DOHH2 (cell line): ENCODE measurements around the gene RAB3GAP1.

Experiments
- H3F3A ChIP-seq: fragments of 200-600 bp; sonication (generic), shearing (Covaris generic); 2 replicates; pipeline ENCODE4 v1.6.0; 2016; ENCODE audit warnings: antibody characterized with exemption, mild to moderate bottlenecking; ENCODE audit not compliant: control insufficient read depth, insufficient read depth
- H3K27ac ChIP-seq: fragments of 200-600 bp; sonication (generic); 2 replicates; pipeline ENCODE4 v1.5.1; 2014; ENCODE audit warnings: low read depth, mild to moderate bottlenecking, low read length, moderate library complexity
- H3K27me3 ChIP-seq: fragments of 200-600 bp; sonication (generic); 2 replicates; pipeline ENCODE4 v1.6.1; 2014; ENCODE audit warnings: mild to moderate bottlenecking, low read length, mixed read lengths; ENCODE audit not compliant: control insufficient read depth
- H3K36me3 ChIP-seq: fragments of 200-600 bp; sonication (generic); 2 replicates; pipeline ENCODE4 v1.6.1; 2014; ENCODE audit warnings: mild to moderate bottlenecking, low read length, moderate library complexity, mixed read lengths; ENCODE audit not compliant: control insufficient read depth
- H3K4me1 ChIP-seq: fragments of 200-600 bp; sonication (generic); 2 replicates; pipeline ENCODE4 v1.6.1; 2014; ENCODE audit warnings: mild to moderate bottlenecking, low read length, mixed read lengths; ENCODE audit not compliant: control insufficient read depth
- H3K4me2 ChIP-seq: fragments of 200-600 bp; sonication (generic); 2 replicates; pipeline ENCODE4 v1.6.0; 2014; ENCODE audit warnings: mild to moderate bottlenecking, low read length, moderate library complexity
- H3K4me3 ChIP-seq: fragments of 200-600 bp; sonication (generic); 2 replicates; pipeline ENCODE4 v1.5.1; 2014; ENCODE audit warnings: mild to moderate bottlenecking, low read length, mixed read lengths
- H3K79me2 ChIP-seq: fragments of 200-600 bp; sonication (generic); 2 replicates; pipeline ENCODE4 v1.6.1; 2014; ENCODE audit warnings: mild to moderate bottlenecking, low read length, mixed read lengths; ENCODE audit not compliant: control insufficient read depth
- H3K9me2 ChIP-seq: fragments of 200-600 bp; sonication (generic); replicated peaks from 2 replicates; pipeline ENCODE4 v1.6.1; 2014; ENCODE audit warnings: mild to moderate bottlenecking, low read length, mixed read lengths; ENCODE audit not compliant: control insufficient read depth
- H3K9me3 ChIP-seq: fragments of 200-600 bp; sonication (generic); 2 replicates; pipeline ENCODE4 v1.6.1; 2014; ENCODE audit warnings: antibody characterized with exemption, low read length, mixed read lengths; ENCODE audit not compliant: control insufficient read depth, insufficient read depth
- H4K20me1 ChIP-seq: fragments of 200-600 bp; sonication (generic); 2 replicates; pipeline ENCODE4 v1.6.0; 2014; ENCODE audit warnings: low read depth, mild to moderate bottlenecking, antibody characterized with exemption, low read length, moderate library complexity; ENCODE audit not compliant: control insufficient read depth, insufficient read depth
- EZH2phosphoT487 ChIP-seq: fragments of 200-600 bp; sonication (generic); IDR thresholded peaks from 2 replicates; pipeline ENCODE4 v1.6.1; 2017; ENCODE audit warnings: borderline replicate concordance, mild to moderate bottlenecking, antibody characterized with exemption, low read length, moderate library complexity, mixed read lengths
- TF ChIP-seq, protein P1 (sequence below): fragments of 200-600 bp; sonication (generic); IDR thresholded peaks from one replicate; pipeline ENCODE4 v1.5.1; 2014; ENCODE audit warnings: antibody characterized with exemption, mild to moderate bottlenecking, low read depth, low read length; ENCODE audit not compliant: poor library complexity, severe bottlenecking

The RAB3GAP1 gene

GRCh38 chr2:135164431-135164830, 112.3 kb downstream of the RAB3GAP1 start:
- Histone ChIP-seq H3F3A (no peaks in the 10 kb centered on the region), H3K27ac (no peak overlapping the region), H3K4me3 (no peak overlapping the region), H3K4me2 (no peak overlapping the region), H3K9me3 (no peaks in the 10 kb centered on the region), H3K4me1 (no peaks in the 10 kb centered on the region), H3K9me2 (no peaks in the 10 kb centered on the region), H3K36me3 (peaks cover 66% of the 10 kb centered on the region), H4K20me1 (no peaks in the 10 kb centered on the region), H3K79me2 (no peaks in the 10 kb centered on the region), H3K27me3 (no peaks in the 10 kb centered on the region)
- TF ChIP-seq, protein P1, sequence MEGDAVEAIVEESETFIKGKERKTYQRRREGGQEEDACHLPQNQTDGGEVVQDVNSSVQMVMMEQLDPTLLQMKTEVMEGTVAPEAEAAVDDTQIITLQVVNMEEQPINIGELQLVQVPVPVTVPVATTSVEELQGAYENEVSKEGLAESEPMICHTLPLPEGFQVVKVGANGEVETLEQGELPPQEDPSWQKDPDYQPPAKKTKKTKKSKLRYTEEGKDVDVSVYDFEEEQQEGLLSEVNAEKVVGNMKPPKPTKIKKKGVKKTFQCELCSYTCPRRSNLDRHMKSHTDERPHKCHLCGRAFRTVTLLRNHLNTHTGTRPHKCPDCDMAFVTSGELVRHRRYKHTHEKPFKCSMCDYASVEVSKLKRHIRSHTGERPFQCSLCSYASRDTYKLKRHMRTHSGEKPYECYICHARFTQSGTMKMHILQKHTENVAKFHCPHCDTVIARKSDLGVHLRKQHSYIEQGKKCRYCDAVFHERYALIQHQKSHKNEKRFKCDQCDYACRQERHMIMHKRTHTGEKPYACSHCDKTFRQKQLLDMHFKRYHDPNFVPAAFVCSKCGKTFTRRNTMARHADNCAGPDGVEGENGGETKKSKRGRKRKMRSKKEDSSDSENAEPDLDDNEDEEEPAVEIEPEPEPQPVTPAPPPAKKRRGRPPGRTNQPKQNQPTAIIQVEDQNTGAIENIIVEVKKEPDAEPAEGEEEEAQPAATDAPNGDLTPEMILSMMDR = no peak
- no peak for TF ChIP-seq EZH2phosphoT487

GRCh38 chr2:135167273-135167672, 115.2 kb downstream of the RAB3GAP1 start:
- Histone ChIP-seq H3K79me2 (no peaks in the 10 kb centered on the region), H3K27ac (no peak overlapping the region), H3K9me3 (no peaks in the 10 kb centered on the region), H3K4me3 (no peak overlapping the region), H3K4me1 (no peaks in the 10 kb centered on the region), H4K20me1 (no peaks in the 10 kb centered on the region), H3K27me3 (no peaks in the 10 kb centered on the region), H3K4me2 (no peak overlapping the region), H3K36me3 (peaks cover 77% of the 10 kb centered on the region), H3K9me2 (no peaks in the 10 kb centered on the region), H3F3A (no peaks in the 10 kb centered on the region)
- TF ChIP-seq EZH2phosphoT487 = no peak
- TF ChIP-seq, protein P1 = no peak

GRCh38 chr2:135168204-135168856, 116.2 kb downstream of the RAB3GAP1 start:
- no peaks in the 10 kb centered on the region for H3F3A ChIP-seq
- H3K9me3 ChIP-seq = no peaks in the 10 kb centered on the region
- no peak overlapping the region for H3K4me2 ChIP-seq
- TF ChIP-seq, protein P1 = no peak
- TF ChIP-seq EZH2phosphoT487 = no peak
- H3K27me3 ChIP-seq = no peaks in the 10 kb centered on the region
- H4K20me1 ChIP-seq = no peaks in the 10 kb centered on the region
- H3K79me2 ChIP-seq = no peaks in the 10 kb centered on the region
- H3K9me2 ChIP-seq = no peaks in the 10 kb centered on the region
- no peak overlapping the region for H3K27ac ChIP-seq
- H3K4me3 ChIP-seq = no peak overlapping the region
- peaks cover 70% of the 10 kb centered on the region for H3K36me3 ChIP-seq
- H3K4me1 ChIP-seq = no peaks in the 10 kb centered on the region
